ENCODE results near the gene EIPR1.

The EIPR1 gene

DNA sequence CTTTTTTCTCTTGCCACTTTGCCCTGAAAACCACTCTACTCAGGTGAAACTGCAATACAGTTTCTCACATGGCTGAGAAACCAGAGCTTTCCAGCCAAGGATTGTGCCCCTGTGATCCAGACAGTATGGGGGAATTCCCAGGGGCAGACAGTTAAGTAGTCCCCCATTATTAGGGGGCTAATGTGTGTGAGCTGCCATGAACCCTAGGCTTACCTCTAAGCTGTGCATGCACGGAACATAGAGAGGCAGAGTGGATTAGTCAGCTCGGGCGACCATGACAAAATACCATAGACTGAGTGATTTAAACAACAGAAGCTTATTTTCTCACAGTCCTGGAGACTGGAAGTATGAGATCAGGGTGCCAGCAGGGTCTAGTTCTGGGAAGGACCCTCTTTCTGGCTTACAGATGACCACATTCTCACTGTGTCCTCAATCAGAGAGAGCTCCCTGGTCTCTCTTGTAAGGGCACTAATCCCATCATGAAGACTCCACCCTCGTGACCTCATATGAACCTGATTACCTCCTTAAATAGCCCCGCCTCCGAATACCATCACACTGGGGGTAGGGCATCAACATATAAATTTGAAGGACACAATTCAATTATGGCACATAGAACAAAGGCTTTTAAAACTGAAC lies 215.1 kb downstream of the EIPR1 start (continued):
- no peak for TF ChIP-seq ZNF70 (CRISPR knock-in tag; IDR thresholded peaks at IDR 0.05)
- TF ChIP-seq, protein P1, sequence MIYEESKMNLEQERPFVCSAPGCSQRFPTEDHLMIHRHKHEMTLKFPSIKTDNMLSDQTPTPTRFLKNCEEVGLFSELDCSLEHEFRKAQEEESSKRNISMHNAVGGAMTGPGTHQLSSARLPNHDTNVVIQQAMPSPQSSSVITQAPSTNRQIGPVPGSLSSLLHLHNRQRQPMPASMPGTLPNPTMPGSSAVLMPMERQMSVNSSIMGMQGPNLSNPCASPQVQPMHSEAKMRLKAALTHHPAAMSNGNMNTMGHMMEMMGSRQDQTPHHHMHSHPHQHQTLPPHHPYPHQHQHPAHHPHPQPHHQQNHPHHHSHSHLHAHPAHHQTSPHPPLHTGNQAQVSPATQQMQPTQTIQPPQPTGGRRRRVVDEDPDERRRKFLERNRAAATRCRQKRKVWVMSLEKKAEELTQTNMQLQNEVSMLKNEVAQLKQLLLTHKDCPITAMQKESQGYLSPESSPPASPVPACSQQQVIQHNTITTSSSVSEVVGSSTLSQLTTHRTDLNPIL (CRISPR knock-in tag; IDR thresholded peaks at IDR 0.05; ENCODE audit: low read depth): no peak

DNA sequence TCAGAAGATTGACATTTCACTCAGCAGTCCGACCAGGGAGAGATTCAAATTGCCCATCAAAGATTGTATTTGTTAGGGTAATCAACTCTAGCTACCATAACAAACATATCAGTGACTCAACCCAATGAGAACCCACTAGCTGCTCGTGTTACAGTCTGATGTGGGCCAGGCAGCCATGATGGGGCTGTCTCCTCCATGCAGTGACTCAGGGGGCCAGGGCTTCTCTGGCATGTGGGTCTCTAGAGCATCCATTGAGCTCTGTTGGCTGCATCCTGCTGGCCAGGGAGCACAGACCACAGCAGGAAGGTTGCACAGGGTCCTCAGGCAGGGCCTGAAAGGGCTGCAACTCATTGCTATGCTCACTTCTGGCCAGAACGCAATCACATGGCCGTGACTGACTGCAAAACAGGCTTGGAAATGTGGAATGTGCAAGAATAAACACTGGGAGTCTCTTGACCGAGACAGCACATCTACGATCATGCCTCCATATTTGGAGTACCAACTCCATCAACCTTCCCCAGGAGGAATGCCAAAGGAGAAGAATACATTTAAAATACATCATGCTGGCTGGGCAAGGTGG lies 216.8 kb downstream of the EIPR1 start:
- ATAC-seq: no peak
- TF ChIP-seq ESRRG (CRISPR knock-in tag; IDR thresholded peaks at IDR 0.05): no peak

DNA sequence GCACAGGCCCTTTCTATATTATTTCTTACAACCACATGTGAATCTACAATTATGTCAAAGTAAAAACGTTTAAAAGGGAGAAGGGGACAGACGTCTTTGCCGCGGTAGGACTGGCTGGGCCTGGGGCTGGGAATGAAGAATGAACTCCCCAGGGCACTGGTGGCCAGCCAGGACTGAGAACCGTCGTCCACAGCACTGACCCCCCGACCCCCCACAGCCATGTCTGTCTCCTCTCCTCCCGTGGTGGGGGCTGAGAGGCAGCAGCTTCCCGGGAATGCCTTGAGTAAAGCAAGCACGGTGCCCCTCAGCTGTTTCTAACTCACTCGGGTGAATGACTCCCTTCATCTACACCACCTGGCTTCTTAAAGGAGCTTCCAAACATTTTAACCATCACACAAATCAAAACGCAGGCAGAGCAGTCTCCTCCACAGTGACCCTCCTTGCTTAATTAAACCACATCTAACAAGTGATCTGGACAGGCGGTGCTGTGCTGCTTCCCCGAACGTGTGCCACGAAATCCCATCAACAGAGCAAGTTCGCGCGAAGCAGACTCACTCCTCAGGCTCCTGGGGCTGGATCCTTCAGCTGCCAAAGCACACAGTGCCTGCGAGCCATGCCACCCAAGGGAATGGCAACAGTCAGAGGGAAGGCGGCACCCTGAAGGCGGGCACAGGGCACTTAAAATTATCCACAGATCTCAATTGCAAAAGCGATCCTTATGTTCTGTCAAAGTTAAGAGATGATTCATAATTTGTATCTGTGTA lies 217.7 kb downstream of the EIPR1 start:
- TF ChIP-seq, protein P2, sequence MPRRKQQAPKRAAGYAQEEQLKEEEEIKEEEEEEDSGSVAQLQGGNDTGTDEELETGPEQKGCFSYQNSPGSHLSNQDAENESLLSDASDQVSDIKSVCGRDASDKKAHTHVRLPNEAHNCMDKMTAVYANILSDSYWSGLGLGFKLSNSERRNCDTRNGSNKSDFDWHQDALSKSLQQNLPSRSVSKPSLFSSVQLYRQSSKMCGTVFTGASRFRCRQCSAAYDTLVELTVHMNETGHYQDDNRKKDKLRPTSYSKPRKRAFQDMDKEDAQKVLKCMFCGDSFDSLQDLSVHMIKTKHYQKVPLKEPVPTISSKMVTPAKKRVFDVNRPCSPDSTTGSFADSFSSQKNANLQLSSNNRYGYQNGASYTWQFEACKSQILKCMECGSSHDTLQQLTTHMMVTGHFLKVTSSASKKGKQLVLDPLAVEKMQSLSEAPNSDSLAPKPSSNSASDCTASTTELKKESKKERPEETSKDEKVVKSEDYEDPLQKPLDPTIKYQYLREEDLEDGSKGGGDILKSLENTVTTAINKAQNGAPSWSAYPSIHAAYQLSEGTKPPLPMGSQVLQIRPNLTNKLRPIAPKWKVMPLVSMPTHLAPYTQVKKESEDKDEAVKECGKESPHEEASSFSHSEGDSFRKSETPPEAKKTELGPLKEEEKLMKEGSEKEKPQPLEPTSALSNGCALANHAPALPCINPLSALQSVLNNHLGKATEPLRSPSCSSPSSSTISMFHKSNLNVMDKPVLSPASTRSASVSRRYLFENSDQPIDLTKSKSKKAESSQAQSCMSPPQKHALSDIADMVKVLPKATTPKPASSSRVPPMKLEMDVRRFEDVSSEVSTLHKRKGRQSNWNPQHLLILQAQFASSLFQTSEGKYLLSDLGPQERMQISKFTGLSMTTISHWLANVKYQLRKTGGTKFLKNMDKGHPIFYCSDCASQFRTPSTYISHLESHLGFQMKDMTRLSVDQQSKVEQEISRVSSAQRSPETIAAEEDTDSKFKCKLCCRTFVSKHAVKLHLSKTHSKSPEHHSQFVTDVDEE (CRISPR knock-in tag; IDR thresholded peaks at IDR 0.05): no peak
- ATAC-seq: no peak

DNA sequence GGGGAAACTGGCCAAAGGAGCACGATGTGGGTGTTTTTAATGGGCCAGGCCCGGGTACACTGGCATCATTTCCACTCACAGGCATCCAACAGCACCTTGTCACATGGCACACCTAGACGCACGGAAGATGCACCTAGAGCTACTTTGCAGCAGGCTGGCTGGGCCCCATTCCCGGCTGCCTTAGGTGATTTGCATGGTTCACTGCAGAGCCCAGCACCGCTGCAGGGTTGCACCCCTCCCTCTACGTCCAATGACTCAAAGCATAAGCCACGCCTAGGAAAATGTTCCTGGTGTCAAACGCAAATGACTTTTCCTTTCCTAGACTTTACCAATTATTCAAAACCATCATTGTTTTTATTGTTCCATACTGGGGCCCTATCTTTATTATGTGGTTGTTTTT lies 222.9 kb downstream of the EIPR1 start:
- no peak for TF ChIP-seq TOX (CRISPR knock-in tag; IDR thresholded peaks at IDR 0.05; ENCODE audit: borderline replicate concordance)
- no peak for TF ChIP-seq BACH2 (CRISPR knock-in tag; IDR thresholded peaks at IDR 0.05; ENCODE audit: borderline replicate concordance)
- no peak for TF ChIP-seq OSR1 (CRISPR knock-in tag; IDR thresholded peaks at IDR 0.05)
- no peak for TF ChIP-seq ZNF70 (CRISPR knock-in tag; IDR thresholded peaks at IDR 0.05)
- TF ChIP-seq, protein P3, sequence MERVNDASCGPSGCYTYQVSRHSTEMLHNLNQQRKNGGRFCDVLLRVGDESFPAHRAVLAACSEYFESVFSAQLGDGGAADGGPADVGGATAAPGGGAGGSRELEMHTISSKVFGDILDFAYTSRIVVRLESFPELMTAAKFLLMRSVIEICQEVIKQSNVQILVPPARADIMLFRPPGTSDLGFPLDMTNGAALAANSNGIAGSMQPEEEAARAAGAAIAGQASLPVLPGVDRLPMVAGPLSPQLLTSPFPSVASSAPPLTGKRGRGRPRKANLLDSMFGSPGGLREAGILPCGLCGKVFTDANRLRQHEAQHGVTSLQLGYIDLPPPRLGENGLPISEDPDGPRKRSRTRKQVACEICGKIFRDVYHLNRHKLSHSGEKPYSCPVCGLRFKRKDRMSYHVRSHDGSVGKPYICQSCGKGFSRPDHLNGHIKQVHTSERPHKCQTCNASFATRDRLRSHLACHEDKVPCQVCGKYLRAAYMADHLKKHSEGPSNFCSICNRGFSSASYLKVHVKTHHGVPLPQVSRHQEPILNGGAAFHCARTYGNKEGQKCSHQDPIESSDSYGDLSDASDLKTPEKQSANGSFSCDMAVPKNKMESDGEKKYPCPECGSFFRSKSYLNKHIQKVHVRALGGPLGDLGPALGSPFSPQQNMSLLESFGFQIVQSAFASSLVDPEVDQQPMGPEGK (CRISPR knock-in tag; IDR thresholded peaks at IDR 0.05; ENCODE audit: borderline replicate concordance): no peak
- TF ChIP-seq TCF4 (CRISPR knock-in tag; IDR thresholded peaks at IDR 0.05; ENCODE audit: borderline replicate concordance): no peak
- TF ChIP-seq RARB (CRISPR knock-in tag; IDR thresholded peaks at IDR 0.05): no peak
- no peak for TF ChIP-seq ZFP30 (CRISPR knock-in tag; IDR thresholded peaks at IDR 0.05)
- TF ChIP-seq PPARA (CRISPR knock-in tag; IDR thresholded peaks at IDR 0.05; ENCODE audit: borderline replicate concordance): no peak
- TF ChIP-seq SNAI2 (CRISPR knock-in tag; IDR thresholded peaks at IDR 0.05): no peak
- TF ChIP-seq, protein P1 (CRISPR knock-in tag; IDR thresholded peaks at IDR 0.05; ENCODE audit: low read depth): no peak
- TF ChIP-seq, protein P2 (CRISPR knock-in tag; IDR thresholded peaks at IDR 0.05): no peak
- no peak for ATAC-seq
